MV-4-11 (cell line): ENCODE data around the gene ZNF385D.

Experiments
- DNase-seq: peaks from one replicate; lab custom pipeline; 2025; lab: John Stamatoyannopoulos, UW

Gene ZNF385D, protein sequence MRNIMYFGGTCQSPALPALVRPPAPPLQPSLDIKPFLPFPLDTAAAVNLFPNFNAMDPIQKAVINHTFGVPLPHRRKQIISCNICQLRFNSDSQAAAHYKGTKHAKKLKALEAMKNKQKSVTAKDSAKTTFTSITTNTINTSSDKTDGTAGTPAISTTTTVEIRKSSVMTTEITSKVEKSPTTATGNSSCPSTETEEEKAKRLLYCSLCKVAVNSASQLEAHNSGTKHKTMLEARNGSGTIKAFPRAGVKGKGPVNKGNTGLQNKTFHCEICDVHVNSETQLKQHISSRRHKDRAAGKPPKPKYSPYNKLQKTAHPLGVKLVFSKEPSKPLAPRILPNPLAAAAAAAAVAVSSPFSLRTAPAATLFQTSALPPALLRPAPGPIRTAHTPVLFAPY

DNA sequence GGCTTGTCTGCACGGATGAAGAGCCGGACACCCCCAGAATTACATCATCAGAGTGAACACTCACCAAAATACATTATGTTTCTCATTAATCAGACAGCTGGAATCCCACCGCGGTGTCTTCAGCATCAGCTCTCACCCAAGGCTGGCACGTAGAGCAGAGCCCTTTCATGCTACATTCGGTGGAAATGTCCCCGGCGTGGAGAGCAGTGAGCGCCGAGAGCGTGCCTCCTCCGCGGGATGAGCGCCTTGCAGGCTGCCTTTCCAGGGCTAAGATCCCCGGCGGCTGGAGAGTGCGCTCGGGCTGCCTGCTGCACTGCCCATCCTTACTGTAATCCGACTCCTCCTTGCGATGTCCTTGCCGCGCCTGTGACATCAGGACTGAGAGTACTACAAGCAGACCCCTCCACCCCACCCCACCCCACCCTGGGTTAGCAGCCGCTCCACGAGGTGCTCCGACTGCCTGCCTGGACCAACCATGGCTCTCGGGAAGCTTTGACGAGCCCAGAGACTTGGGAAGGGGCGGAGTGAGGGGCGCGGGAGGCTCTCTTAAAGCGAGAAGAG lies at the start of gene ZNF385D:
ZNF385D (minus strand) TSS at position 380 of the 561 bp plus-strand sequence; CDS start at position 86, 294 bp downstream.
- DNase-seq = no peak

DNA sequence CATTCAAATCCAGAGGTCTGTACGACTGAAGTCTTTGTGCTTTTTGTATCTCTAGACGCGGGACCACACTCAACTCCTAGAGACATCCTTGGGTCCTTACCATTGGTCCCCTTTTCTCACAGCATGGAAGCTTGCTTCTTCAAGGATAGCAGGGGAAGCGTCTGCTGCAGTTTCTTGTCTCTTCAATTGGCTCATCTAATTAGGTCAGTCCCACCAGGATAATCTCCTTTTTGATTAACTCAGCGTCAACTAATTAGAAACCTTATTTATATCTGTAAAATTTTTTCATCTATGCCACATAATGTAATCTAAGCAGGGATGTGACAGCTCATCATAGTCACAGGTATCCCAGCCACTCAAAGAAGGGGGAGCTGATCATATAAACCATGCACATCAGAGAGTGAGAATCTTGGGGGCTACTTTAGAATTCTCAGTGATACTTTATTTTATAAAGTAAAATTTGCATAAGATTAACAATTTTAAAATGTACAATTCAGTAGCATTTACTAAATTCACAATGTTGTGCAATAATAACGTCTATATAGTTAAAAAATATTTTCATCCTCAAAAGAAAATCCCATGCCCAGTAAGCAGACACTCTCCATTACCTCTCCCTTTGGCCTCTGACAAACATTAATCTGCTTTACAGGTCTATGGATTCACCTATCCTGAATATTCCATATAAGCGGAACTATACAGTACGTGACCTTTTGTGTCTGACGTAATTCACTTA lies 47.5 kb upstream of the ZNF385D start:
- DNase-seq = no peak

DNA sequence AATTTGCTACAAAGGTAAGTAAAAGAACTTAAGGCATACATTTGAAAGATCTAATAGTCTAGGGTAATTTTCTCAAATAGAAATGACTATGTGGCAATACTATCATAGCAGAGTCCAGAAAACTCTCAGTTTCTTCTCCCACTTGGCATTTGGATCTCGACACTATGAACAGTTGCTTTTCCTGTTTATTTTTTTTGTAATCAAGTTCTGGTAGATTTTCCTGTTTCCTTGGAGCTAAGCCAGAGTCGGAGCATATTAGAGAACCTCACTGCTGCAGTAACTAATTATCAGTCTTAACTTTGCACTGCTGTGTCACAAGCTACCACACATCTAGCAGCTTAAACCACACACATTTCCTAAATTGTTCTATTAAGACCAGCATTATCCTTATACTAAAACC lies 44.9 kb upstream of the ZNF385D start:
- no peak for DNase-seq

DNA sequence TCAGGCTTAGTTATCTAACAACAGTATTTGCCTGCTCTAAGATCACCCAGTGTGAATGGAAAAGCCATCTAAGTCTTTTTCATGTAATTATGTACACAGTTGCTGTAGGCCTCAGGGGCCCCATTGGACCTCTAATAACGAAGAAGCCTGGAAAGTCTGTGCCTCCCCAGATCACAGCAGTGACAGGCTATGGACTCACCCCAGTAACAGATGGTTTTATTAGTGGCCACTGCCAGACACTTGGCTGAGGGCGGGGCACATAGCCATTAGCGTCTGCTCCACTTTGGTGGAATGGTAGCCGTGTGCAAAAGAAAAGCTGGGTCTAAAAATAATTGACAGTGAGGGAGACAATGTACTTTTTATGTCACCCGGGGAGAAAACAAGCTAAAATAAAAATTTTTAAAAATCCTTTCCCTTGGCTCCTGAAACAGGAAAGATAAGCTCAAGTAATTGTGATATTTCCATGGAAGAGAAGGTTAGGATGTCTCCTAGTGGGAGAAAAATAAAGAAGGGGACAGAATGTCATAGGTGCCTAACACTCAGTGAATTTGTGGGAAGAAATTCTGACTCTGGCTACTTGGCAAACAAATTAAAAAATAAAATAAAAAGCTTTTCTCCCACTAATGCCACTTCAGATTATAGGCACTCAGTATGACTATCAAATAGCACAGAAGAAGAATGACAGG lies 44.3 kb upstream of the ZNF385D start:
- no peak for DNase-seq

DNA sequence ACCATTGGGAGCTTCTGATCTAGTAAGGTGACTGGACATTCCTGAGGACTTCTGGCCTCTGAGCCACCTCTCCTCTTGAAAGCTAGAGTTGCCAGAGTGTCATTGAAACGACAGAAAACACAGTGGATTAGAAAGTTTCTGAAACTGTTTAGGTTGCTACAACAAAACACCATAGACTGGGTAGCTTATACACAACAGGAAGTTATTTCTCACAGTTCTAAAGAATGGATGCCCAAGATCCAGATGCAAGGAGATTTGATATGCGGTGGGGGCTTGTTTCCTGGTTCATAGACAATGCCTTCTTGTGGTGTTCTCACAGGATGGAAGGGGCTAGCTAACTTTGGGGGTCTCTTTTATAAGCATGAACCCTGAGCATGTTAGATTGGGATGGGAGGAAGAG lies 43.3 kb upstream of the ZNF385D start:
- DNase-seq = no peak

DNA sequence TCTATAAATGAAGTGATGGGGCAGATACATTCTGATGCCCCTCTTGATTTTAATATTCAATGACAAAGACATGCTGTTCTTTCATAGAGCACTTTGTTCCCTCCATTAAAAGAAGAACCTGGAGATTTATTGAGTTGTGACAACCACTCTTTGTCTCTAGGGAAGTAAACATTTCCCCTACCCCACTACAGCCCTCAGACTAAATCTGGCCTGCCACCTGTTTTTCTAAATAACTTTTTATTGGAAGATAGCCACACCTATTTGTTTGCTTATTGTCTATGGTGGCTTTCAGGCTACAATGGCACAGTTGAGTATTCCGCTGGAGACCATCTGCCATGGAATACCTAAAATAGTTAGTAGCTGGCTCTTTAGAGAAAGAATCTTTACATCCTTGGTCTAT lies 41.2 kb upstream of the ZNF385D start:
- no peak for DNase-seq

DNA sequence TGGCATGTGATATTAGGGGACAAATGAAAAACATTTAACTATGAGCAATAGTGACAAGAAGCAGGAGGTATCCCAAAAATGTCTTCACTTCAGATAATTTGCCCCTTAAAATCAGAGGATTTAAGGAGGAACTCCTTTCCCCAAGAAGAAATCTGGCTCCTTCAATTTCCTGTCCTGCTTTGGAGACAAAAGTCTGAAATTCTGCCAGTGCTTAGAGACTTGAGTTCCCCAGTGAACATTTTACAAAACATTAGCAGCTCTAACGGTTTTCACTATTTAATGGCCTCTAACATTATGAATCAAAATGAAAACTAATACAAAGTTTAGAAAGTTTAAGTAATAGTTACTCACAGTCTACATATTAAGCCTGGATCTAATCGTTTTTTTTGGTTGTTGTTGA lies 40.3 kb upstream of the ZNF385D start:
- no peak for DNase-seq

DNA sequence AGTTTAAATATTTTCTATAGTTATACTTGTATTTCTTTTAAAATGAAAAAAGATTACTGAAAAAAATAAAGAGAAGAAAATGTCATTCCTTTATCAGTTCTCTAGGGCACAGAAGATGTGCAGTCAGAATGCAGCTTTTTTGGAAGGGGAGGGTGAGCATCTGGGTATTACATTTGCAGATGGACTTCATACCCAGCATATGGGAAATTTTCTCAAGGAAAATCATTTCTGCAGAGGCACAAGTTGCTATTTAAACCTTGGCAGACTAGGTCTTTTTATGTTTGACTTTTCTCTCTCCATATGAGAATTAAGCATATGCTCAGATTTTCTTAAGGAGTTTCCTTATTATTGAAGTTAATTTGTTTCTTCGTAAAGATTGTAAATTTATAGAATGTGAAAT lies 39.5 kb upstream of the ZNF385D start:
- no peak for DNase-seq

DNA sequence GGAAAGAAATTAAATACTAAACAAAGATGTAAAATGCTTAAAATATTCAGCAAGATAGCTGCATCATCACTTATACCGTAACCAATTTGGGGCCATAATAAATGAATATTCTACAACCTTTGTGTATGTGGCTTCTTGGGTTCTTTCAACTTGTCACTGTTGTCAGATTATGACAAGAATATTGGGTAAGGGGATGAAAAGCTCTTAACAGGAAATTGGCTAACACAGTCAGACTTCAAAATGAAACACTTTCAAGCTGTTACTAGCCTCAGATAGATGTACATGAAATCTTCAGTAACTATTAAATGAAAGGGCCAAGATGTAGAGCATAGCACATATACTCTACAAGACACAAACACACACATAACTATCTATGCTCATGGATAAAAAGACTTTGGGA lies 38.7 kb upstream of the ZNF385D start:
- no peak for DNase-seq

DNA sequence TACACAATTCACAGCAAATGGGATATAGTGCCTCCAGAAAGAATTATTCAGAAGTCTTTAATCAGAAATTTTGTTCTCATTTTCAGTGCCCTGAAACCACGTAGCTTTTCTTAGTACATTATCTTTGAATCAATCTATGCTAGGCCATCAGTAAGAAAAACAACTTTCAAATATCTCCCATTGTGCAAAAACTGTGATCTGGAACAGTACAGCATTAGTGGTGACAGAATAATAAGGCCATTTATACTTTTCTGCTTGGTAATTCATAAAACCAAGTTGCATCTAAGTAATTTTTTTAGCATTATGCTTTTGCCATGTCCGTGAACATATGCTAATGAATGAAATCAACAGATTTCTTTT lies 35.4 kb upstream of the ZNF385D start:
- no peak for DNase-seq

DNA sequence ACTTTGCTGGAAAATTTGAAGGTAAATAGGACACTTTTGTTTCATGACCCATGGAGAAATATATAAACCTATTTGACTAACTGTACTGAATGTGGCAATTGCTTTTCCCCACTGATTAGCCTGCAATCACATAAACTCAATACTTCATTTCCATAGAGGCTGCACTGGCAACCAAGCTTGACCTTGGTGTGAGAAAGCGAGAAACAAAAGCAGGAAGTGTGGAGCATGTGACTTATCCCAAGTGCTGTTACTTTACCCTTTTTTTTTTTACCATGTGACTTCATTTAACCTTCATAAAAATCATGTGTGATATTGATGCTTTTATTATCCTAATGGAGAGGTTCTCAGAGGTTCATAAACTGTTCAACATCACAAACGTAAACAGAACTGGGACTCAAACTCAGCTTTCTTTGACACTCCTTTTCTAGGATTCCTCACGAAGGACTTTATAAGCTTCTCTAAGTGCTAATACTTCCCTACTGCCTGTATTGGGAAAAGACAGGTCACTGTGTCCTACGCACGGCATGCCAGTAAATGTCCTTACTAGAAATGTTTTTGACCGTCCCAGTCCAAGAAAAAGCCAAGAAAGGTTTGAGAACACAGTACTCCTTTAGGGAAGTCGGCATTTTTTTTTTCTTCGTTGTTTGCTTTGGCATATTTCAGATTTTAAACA lies 34.9 kb upstream of the ZNF385D start:
- no peak for DNase-seq

DNA sequence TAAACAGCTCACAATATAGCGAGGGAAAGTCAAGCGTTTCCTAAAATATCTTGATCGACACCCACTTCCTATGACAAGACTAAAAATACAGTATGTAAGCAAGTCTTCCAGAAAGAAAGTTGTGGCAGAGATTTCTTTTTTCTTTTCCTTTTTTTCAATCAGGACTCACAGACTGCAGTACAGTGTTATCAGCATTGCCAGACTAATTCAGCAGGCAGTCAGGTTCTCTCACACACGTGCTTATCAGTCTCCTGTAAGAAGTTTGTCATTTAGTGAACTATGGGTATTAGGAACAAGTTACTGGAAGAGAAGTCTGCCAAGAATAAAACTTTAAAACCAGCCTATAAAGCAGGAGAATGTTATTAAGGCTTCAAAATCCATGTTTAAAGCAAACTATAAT lies 32.8 kb upstream of the ZNF385D start:
- DNase-seq = no peak

DNA sequence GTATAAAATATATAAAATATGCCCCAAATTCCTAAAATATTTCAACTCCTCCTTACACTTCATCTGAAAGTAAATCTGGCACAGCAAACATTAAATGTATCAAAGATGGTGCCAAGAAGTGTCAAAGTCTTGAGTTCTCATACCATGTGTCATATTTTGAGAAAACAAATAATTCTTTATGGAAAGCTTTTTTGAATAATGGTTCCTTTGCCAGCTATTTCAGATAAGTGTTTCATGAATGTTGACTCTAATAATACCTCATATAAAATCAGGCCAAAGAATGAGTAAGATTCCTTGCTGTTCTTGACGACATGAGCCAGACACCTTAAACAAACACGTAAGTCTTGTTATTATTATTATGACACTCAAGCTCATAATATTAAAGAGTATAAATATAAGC lies 30.3 kb upstream of the ZNF385D start:
- no peak for DNase-seq

DNA sequence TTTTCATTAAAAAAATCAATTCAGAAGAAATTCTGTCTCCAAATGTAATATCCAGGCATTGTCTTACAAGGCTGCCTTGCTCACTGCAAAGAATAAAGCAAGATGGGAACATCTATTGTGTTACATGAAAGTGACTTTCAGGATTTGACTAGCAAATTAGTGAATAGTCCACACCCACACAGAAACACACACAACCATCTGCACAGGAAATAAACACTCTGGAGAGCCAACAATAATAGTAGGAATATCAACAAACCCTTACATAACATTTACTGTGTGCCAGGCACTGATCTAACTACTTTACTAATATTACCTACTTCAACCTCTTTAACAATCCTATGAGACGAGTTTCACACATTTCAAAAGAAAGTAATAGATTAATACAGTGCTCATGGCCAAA lies 28.9 kb upstream of the ZNF385D start:
- no peak for DNase-seq

DNA sequence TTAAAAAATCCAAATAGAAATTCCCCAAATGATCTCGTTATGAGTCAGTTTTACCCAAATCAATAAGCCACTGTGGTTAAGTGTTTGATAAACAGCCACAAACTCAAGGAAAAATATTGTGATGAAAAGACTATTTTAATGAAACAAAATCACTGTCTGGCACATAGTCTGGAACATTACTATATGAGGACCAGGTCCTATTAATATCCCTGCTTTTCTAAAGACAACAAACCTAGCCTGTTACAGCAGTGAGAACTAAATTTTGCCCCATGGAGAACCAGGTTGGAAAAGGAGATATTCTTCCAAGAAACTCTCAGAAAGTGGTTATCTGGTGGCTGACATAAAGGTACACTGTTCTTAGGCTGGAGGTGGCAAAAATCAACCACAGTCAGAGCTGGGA lies 27.7 kb upstream of the ZNF385D start:
- DNase-seq = no peak

DNA sequence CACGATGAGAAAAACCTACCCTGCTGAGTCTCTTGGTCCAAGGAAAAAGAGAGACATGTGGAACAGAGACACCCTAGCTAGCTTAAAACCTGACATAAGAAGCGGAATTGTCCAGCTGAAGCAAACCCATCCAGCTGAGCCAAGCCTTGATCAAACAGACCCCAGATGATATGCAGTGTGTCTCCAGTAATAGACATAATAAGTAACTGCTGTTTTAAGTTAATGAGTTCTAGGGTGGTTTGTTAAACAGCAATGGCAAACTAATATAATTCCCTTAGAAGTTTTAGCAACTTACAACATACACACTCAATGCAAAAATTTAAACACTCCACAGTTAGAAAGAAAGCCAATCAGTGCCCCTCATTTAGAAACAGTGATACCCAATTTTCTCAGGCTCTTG lies 26.8 kb upstream of the ZNF385D start:
- no peak for DNase-seq

DNA sequence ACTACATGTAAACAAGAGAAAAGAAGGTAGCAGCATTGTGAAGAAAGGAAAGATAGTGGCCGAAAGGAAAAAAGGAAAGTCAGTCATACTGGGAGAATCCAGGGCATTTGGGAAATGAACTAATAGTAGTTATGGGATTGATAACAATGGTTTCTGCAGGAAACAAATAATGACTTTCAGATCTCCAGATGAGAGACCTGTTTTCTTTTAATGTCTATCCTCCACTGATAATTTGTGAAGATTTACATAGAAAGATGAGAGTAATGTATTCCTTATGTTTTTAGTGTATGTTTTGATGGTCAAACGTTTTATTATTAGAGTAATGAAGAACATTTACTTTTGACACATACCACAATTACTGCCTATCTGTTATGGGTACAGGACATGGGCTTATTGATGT lies 15.0 kb upstream of the ZNF385D start:
- no peak for DNase-seq

DNA sequence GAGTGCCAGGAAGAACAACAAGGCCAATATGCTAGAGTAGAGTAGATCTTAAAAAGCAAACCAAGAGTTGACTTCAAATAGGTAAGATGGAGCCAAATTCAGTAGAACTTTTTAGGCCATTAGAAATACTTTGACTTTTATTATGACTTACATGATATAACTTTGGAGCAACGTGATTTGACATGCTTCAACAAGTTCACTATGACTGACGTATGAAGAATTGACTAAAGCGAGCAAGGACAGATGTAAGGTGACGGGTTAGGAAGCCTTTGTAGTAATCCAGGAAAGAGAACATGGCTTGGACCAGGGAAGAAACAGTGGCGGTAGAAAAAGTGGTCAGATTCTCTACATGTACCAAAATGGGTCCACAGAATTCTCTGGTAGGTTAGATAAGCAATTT lies 4.9 kb upstream of the ZNF385D start:
- no peak for DNase-seq

DNA sequence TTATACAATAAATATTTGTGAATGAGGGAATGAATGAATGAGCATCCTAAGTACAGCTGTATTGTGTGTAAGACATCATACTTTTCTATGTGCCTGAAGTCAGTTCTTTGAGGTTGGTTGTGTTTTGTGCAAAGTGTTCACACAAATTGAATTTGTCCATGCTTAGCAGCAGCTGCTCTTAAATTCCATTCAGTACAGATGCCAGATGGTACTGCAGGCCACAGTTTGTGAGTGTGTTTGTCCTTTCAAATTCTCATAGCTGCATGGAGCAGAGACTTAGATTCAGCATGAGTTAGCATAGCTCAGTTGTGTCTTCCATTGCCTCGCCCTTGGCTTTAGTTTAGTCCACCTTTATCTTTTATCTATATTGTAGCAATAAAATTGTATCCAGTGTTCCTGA lies 3.8 kb upstream of the ZNF385D start:
- no peak for DNase-seq

DNA sequence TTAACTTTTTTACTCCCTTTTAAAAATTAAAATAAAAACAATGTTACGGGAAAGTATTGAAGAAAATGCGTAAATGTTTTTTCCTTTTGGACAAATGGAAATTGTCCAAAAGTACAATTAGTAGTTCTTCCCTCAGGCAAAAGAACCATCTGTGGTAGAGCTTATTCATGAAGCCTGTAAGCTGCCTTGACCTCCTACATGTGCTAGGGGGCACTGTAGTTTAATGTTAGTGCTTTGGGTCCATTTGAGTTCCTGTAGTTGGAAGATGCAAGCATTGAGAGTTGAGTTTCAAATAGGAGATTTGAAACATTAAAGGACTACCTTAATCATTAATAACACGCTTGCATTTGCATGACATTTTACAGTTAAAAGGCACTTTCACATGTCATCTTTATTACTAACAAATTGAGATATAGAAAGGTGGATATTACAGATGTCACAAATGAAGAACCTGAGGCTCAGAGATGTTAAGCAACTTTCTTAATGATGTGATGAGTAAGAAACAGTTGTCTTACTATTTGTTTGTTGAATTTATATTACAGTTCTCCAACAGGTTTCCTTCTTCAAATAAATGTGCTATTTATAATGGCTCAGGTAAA lies 1.8 kb upstream of the ZNF385D start:
- DNase-seq = peak; percentile 23

DNA sequence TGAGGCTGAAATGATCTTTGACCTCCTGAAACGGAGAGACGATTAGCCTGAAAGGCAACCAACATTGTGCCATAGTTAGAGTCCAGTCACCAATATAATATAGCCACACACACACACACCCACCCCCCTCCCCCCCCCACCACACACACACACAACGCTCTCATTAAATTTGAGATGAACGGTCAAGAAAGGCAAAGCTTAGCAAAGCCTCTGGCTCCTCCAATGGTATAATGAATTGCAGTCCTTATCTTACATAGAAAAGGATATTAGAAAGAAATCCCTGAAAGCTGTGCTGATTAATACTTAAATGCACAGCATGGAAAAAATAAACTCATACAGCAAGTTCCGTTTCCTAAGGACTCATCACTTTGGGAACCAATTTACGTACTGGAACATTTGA lies 876 bp upstream of the ZNF385D start:
- DNase-seq = no peak
